ENCODE measurements around the gene FAM131A. TPM values are rescaled to one million over a fixed set of nuclear protein-coding genes. Genes with fewer than 3 reads are reported as not detected.

The FAM131A gene
- total RNA-seq, 1 donor from 2014 or later = 9.4 TPM

DNA sequence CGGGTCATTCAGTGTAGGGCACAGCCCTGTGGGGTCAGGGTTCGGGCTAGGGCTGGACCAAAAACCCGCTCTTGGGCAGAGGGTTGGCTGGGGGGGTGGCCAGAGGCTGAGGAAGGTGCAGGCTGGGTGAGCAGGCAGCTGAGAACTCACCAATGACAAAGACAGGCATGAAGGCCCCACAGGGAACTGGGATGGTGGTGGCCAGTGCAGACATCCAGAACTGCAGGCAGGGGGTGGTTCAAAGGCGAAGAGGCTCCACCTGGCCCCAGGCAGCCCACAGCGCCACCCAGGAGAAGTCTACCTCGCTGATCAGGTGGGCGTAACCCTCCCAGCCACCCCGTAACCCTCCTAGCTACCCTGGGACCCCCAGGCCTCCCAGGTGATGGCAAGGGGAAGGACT, 17.4 kb downstream of the FAM131A start:
- H3K36me3 ChIP-seq (ENCODE audit: control insufficient read depth in 3 of 3, insufficient read depth in 3 of 3, low read length in 3 of 3) = peaks cover 5 to 10% (median 6%) of the 10 kb centered on the region in 3 donors
- H3K27ac ChIP-seq (ENCODE audit: low read depth, low read length) = no peak overlapping the region
- no peak overlapping the region for H3K9ac ChIP-seq (ENCODE audit: low read depth in 1 of 3, low read length in 3 of 3)
- no peak overlapping the region for H3K4me3 ChIP-seq (ENCODE audit: low read length in 3 of 3)
- H3K4me1 ChIP-seq (ENCODE audit: control insufficient read depth in 3 of 3, insufficient read depth in 3 of 3, low read length in 3 of 3) = no peaks in the 10 kb centered on the region
- H3K9me3 ChIP-seq (ENCODE audit: control insufficient read depth in 3 of 3, low read length in 3 of 3) = no peaks in the 10 kb centered on the region
- no peaks in the 10 kb centered on the region for H3K27me3 ChIP-seq (ENCODE audit: control insufficient read depth in 3 of 3, insufficient read depth in 3 of 3, low read length in 3 of 3)

DNA sequence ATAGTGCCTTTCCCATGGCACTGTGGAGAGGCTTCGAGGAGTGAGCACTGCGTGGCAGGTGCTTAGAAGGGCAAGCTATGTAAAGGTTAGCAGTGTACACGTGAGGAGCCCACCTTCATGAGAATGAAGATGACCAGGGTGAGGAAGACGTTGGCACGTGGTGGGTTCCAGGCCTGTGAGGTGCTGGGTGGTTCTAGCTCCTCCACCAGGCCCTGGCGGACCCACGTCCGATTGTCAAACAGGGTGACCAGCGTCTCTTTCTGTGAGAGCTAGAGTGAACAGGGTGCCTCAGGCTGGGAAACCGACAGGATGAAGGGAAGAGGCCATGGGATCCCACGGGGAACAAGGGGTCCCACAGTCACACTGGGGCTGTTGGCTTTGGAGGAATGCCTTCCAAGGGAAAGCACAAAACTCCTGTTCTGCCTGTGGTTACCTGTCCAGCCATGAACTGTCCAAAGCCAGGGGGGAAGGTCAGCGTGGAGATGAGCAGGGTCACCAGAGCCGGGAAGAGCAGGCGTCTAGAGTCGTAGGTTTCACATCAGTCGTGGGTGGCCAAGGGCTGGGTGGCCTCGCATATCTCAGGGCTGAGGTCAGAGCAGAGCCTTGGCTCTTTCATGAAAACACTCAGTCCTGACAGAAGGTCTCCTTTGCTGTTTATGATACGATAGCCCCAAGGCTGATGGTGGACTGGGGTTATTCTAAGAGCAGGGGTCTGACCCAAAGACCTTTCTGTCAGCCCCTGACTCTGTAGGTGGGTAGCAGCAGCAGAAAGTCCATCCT, 18.1 kb downstream of the FAM131A start:
- Histone ChIP-seq H3K4me1 (ENCODE audit: control insufficient read depth in 3 of 3, insufficient read depth in 3 of 3, low read length in 3 of 3) (peaks cover 3 to 6% (median 6%) of the 10 kb centered on the region in 3 donors), H3K9me3 (ENCODE audit: control insufficient read depth in 3 of 3, low read length in 3 of 3) (no peaks in the 10 kb centered on the region), H3K9ac (ENCODE audit: low read depth in 1 of 3, low read length in 3 of 3) (peak overlapping the region in 1 of 3 donors; percentile 8), H3K4me3 (ENCODE audit: low read length in 3 of 3) (no peak overlapping the region), H3K36me3 (ENCODE audit: control insufficient read depth in 3 of 3, insufficient read depth in 3 of 3, low read length in 3 of 3) (peaks cover 5 to 10% (median 6%) of the 10 kb centered on the region in 3 donors), H3K27ac (ENCODE audit: low read depth, low read length) (no peak overlapping the region), H3K27me3 (ENCODE audit: control insufficient read depth in 3 of 3, insufficient read depth in 3 of 3, low read length in 3 of 3) (no peaks in the 10 kb centered on the region)

DNA sequence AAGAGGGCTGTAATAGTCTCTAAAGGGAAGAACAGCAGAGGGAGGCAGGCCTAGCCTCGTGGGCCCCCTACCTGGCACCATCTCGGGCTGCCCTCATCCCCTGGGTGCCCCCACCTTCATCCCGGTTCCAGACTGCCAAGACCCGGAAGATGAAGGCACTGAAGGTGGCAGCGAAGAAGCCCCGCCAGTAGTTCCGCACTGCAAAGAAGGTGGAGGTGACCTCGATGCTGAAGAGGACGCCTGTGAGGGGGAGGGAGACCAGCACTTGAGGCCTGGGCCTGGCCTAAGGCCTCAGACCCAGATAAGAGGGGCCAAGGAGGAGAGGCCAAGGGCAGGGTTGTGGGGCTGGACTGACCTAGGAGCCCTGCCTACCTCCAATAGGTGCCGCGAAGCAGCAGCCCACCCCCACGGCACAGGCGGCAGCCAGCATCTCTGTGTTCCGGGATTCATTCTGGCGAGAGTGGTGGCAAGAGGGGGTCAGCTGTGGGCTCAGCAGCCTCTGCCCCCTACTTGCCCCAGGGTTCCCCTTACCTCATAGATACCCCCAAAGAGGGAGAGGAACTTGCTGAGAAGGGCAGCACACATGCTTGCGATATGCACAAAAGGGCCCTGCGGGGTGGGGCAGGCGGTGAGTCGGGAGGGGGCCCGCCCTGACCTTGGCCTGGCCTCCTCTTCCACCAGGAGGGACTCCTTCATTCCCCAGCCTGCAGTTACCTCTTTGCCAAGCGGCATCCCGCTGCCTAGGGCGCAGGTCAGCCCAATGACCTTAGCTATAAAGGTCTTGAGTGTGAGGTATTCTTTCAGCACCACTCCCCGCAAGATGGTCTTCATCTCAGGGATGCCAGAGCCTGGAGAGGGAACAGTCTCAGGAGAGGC, 20.1 kb downstream of the FAM131A start:
- Histone ChIP-seq H3K4me1 (ENCODE audit: control insufficient read depth in 3 of 3, insufficient read depth in 3 of 3, low read length in 3 of 3) (peaks cover 11 to 19% (median 13%) of the 10 kb centered on the region in 3 donors), H3K36me3 (ENCODE audit: control insufficient read depth in 3 of 3, insufficient read depth in 3 of 3, low read length in 3 of 3) (peaks cover 5 to 10% (median 6%) of the 10 kb centered on the region in 3 donors), H3K9me3 (ENCODE audit: control insufficient read depth in 3 of 3, low read length in 3 of 3) (no peaks in the 10 kb centered on the region), H3K27me3 (ENCODE audit: control insufficient read depth in 3 of 3, insufficient read depth in 3 of 3, low read length in 3 of 3) (no peaks in the 10 kb centered on the region), H3K27ac (ENCODE audit: low read depth, low read length) (no peak overlapping the region), H3K9ac (ENCODE audit: low read depth in 1 of 3, low read length in 3 of 3) (no peak overlapping the region), H3K4me3 (ENCODE audit: low read length in 3 of 3) (no peak overlapping the region)

DNA sequence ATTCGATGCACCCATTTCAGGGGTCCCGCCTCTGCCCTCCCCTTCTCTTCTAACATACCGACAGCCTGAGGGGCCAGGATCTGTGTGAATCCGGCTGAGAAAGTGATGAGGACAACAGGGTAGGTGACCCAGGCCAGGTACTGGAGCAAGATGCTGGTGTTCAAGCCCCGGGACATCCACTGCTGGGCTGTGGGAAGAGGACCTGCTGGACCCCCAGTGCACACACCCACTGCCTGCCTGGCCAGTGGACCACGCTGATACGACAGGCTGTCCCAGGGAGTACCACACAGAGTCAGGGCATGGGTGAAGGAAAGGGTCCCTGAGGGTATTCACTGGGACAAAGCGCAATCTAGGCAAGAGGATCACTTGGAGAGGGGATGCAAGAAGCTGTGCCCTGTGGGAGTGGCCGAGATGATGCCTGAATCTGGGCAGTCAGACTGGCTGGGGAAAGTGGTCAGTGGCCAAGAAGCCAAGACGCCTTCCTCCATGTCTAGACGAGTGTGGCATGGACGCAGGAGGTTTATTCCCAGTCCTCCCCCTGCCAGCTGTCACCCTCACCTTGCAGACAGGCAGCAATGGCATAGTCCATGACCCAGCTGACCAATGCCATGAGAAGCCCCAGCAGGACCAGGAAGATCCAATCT, 20.8 kb downstream of the FAM131A start:
- Histone ChIP-seq H3K4me3 (ENCODE audit: low read length in 3 of 3) (no peak overlapping the region), H3K27me3 (ENCODE audit: control insufficient read depth in 3 of 3, insufficient read depth in 3 of 3, low read length in 3 of 3) (no peaks in the 10 kb centered on the region), H3K9ac (ENCODE audit: low read depth in 1 of 3, low read length in 3 of 3) (no peak overlapping the region), H3K9me3 (ENCODE audit: control insufficient read depth in 3 of 3, low read length in 3 of 3) (no peaks in the 10 kb centered on the region), H3K27ac (ENCODE audit: low read depth, low read length) (no peak overlapping the region), H3K36me3 (ENCODE audit: control insufficient read depth in 3 of 3, insufficient read depth in 3 of 3, low read length in 3 of 3) (peaks cover 5 to 10% (median 5%) of the 10 kb centered on the region in 3 donors), H3K4me1 (ENCODE audit: control insufficient read depth in 3 of 3, insufficient read depth in 3 of 3, low read length in 3 of 3) (peaks cover 11 to 19% (median 13%) of the 10 kb centered on the region in 3 donors)

DNA sequence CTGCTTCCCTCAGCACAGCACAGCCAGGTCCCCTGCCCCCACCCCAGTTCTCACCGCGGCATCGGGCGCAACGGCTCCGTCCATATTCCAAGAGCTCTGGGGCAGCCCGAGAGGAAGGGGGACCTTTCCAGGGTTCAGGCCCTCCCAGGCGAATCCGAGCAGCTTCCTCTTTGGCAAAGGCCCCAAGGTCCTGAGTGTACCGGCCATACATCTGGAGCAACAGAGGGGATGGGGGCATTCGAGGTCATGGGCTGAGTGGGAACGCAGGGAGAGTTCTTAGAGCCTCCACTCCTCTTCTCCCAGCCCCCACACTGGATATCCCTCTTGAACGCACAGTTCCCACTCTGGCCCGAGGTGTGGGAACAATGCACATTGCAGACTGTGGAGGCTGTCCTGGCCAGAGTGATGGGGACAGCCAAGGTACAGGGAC, 21.5 kb downstream of the FAM131A start:
- Histone ChIP-seq H3K4me1 (ENCODE audit: control insufficient read depth in 3 of 3, insufficient read depth in 3 of 3, low read length in 3 of 3) (peaks cover 18 to 26% (median 18%) of the 10 kb centered on the region in 3 donors), H3K4me3 (ENCODE audit: low read length in 3 of 3) (no peak overlapping the region), H3K27me3 (ENCODE audit: control insufficient read depth in 3 of 3, insufficient read depth in 3 of 3, low read length in 3 of 3) (no peaks in the 10 kb centered on the region), H3K36me3 (ENCODE audit: control insufficient read depth in 3 of 3, insufficient read depth in 3 of 3, low read length in 3 of 3) (peaks cover 5 to 10% (median 5%) of the 10 kb centered on the region in 3 donors), H3K27ac (ENCODE audit: low read depth, low read length) (no peak overlapping the region), H3K9me3 (ENCODE audit: control insufficient read depth in 3 of 3, low read length in 3 of 3) (no peaks in the 10 kb centered on the region), H3K9ac (ENCODE audit: low read depth in 1 of 3, low read length in 3 of 3) (no peak overlapping the region)

DNA sequence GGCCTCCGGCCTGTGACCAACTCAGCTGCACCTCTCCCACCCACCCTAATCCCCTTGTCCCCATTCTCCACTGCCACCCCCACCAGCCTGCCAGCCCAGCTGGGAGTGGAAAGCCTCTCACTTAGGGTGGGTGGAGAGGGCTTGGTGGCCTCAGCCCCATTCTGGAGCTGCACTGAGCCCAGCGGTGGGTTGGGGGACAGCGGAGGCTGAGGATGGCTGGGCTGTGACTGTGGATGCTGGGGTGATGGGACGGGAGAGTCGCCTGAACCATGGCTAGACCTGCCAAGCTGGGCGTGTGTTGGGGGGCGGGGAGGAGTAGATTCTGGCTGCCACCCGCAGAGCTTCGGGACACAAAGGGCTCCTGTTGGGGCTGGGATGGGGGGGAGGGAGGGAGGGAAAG, 22.2 kb downstream of the FAM131A start:
- Histone ChIP-seq H3K9ac (ENCODE audit: low read depth in 1 of 3, low read length in 3 of 3) (no peak overlapping the region), H3K9me3 (ENCODE audit: control insufficient read depth in 3 of 3, low read length in 3 of 3) (no peaks in the 10 kb centered on the region), H3K27ac (ENCODE audit: low read depth, low read length) (no peak overlapping the region), H3K27me3 (ENCODE audit: control insufficient read depth in 3 of 3, insufficient read depth in 3 of 3, low read length in 3 of 3) (no peaks in the 10 kb centered on the region), H3K4me3 (ENCODE audit: low read length in 3 of 3) (no peak overlapping the region), H3K36me3 (ENCODE audit: control insufficient read depth in 3 of 3, insufficient read depth in 3 of 3, low read length in 3 of 3) (peaks cover 5 to 10% (median 6%) of the 10 kb centered on the region in 3 donors), H3K4me1 (ENCODE audit: control insufficient read depth in 3 of 3, insufficient read depth in 3 of 3, low read length in 3 of 3) (peaks cover 20 to 28% (median 20%) of the 10 kb centered on the region in 3 donors)

DNA sequence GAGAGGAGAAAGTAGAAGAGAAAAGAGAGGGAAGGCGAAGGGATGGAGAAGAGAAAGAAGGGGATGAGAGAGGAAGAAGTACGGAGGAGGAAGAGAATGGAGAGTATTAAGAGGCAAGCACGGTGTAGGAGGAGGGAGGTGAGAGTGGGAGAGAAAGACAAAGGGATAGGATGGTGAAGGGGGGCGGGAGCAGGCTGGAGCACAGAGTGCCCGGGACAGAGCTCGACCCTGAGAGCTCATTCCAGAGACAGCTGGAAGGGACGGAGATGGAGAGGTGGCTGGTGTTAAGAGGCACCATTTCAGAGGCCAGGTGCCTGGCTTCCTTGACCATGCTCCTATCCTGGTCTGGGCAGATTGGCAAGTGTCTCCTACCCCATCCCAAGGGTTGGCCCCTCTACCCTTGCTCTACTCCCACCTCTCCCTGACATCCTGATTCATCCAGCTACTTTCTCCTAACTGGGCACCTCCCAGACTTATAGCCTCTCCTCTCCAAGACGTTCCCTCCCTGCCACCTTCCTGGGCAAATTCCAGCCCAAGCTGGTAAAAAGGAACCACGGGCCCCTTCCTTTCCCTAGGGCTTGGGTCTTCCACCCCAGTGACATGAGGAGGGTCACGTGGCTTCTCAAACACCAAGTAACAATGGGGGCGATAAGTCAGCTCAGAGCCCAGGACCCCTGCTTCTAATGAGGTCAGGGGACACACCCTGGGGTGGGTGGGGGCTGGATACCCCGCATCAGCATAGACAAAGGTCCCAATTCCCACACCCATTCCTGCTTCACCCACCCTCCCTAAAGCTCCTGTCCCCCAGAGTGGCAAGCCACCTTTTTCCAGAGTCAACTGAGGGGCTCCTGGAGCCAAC, 22.9 kb downstream of the FAM131A start:
- Histone ChIP-seq H3K27ac (ENCODE audit: low read depth, low read length) (no peak overlapping the region), H3K9ac (ENCODE audit: low read depth in 1 of 3, low read length in 3 of 3) (peak overlapping the region; percentile 77 to 92 (median 84)), H3K36me3 (ENCODE audit: control insufficient read depth in 3 of 3, insufficient read depth in 3 of 3, low read length in 3 of 3) (peaks cover 5 to 12% (median 11%) of the 10 kb centered on the region in 3 donors), H3K4me1 (ENCODE audit: control insufficient read depth in 3 of 3, insufficient read depth in 3 of 3, low read length in 3 of 3) (peaks cover 20 to 28% (median 20%) of the 10 kb centered on the region in 3 donors), H3K27me3 (ENCODE audit: control insufficient read depth in 3 of 3, insufficient read depth in 3 of 3, low read length in 3 of 3) (no peaks in the 10 kb centered on the region), H3K9me3 (ENCODE audit: control insufficient read depth in 3 of 3, low read length in 3 of 3) (no peaks in the 10 kb centered on the region), H3K4me3 (ENCODE audit: low read length in 3 of 3) (peak overlapping the region; percentile 80 to 98 (median 82))

DNA sequence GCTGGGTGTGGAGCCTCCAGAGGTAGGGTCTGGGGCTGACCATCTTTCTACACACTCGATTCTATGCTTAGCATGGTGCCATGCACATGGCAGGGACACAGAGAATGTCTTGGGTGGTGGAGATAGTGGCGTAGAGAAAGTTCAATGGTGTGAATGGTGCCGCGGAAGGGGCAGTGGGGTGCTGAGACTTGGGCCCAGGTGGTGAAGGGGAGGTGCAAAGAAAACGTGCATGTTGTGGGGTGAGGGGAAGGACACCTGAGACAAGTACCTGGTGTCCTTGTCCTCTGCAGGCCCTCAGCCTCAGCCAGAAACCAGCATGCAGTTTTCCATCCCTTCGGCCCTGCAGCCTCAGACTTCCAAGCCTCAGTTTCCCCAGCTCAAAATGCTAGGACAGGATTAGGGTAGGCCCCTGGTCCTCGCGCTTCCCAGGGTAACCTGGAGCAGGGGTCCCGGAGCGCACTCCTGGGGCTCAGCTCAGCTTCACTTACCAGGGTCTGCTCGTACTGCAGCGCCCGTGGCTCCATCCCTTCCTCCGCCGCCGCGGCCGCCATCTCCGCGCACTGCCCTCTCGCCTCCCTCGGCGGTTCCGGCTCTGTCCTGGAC, 23.6 kb downstream of the FAM131A start:
- no peaks in the 10 kb centered on the region for H3K9me3 ChIP-seq (ENCODE audit: control insufficient read depth in 3 of 3, low read length in 3 of 3)
- H3K27me3 ChIP-seq (ENCODE audit: control insufficient read depth in 3 of 3, insufficient read depth in 3 of 3, low read length in 3 of 3) = no peaks in the 10 kb centered on the region
- H3K27ac ChIP-seq (ENCODE audit: low read depth, low read length) = peak overlapping the region; percentile 13
- peaks cover 4 to 10% (median 8%) of the 10 kb centered on the region in 3 donors for H3K36me3 ChIP-seq (ENCODE audit: control insufficient read depth in 3 of 3, insufficient read depth in 3 of 3, low read length in 3 of 3)
- H3K4me3 ChIP-seq (ENCODE audit: low read length in 3 of 3) = peak overlapping the region; percentile 80 to 98 (median 82)
- peaks cover 20 to 28% (median 20%) of the 10 kb centered on the region in 3 donors for H3K4me1 ChIP-seq (ENCODE audit: control insufficient read depth in 3 of 3, insufficient read depth in 3 of 3, low read length in 3 of 3)
- peak overlapping the region; percentile 77 to 92 (median 84) for H3K9ac ChIP-seq (ENCODE audit: low read depth in 1 of 3, low read length in 3 of 3)
